Thymus (tissue), 11 donors: Measurements from ENCODE around the gene RNF34. TPM values are rescaled to one million over a fixed set of nuclear protein-coding genes. Genes with fewer than 3 reads are reported as not detected.

Experiments
- DNase-seq, 9 donors: peaks; one replicate each; pipeline ENCODE4 v3.0.0-alpha.2; 2013; ENCODE audit warnings: low spot score in 9 of 9, low read depth in 6 of 9, missing footprints in 1 of 9
- H3K27ac ChIP-seq, 2 donors: one replicate each; pipeline ENCODE4 v1.5.1; 2013; ENCODE audit warnings: control low read depth in 1 of 2, low read depth in 1 of 2, low read length in 1 of 2, mild to moderate bottlenecking in 1 of 2, moderate library complexity in 1 of 2
- H3K27me3 ChIP-seq, 2 donors: one replicate each; pipeline ENCODE4 v1.5.1; 2013; ENCODE audit warnings: low read length in 1 of 2; ENCODE audit not compliant: control insufficient read depth in 2 of 2, insufficient read depth in 1 of 2
- H3K36me3 ChIP-seq, 2 donors: one replicate each; pipeline ENCODE4 v1.5.1; 2013; ENCODE audit warnings: low read length in 1 of 2, mild to moderate bottlenecking in 1 of 2, moderate library complexity in 1 of 2; ENCODE audit not compliant: control insufficient read depth in 2 of 2, insufficient read depth in 2 of 2
- H3K4me1 ChIP-seq, 2 donors: one replicate each; pipeline ENCODE4 v1.5.1; 2013; ENCODE audit warnings: low read length in 2 of 2; ENCODE audit not compliant: control insufficient read depth in 2 of 2, insufficient read depth in 2 of 2
- H3K4me3 ChIP-seq, 2 donors: one replicate each; pipeline ENCODE4 v1.5.1; 2013; ENCODE audit warnings: low read length in 2 of 2, control low read depth in 1 of 2, mild to moderate bottlenecking in 1 of 2
- H3K9me3 ChIP-seq, 2 donors: one replicate each; pipeline ENCODE4 v1.5.1; 2013; ENCODE audit warnings: low read length in 1 of 2, mild to moderate bottlenecking in 1 of 2; ENCODE audit not compliant: control insufficient read depth in 2 of 2, insufficient read depth in 1 of 2
- WGBS: extraction: QIAGEN DNeasy Blood & Tissue Kit; methylation state at CpG from one replicate; pipeline ENCODE4 v1.1.7; 2013; 5-methylcytosine and 5-hydroxymethylcytosine counted together
- polyA plus RNA-seq: library from polyadenylated mRNA; stranded (reverse); fragments of 200-250 nt; gene quantifications from one replicate; pipeline ENCODE4 v1.2.3, GENCODE V29; 2013
- total RNA-seq: library from RNA; stranded (reverse); fragments of 120-200 nt; gene quantifications from one replicate; pipeline ENCODE4 v1.2.4, GENCODE V29; 2013
- donor health status: healthy.

Gene RNF34
- total and polyA plus RNA-seq, 2 donors = 36.9 to 41.2 TPM

- Histone ChIP-seq H3K36me3 (peaks cover 72 to 84% of the 10 kb centered on the region in 2 donors), H3K27ac (no peak overlapping the region), H3K9me3 (peaks cover 3 to 5% of the 10 kb centered on the region in 2 donors), H3K4me3 (no peak overlapping the region), H3K4me1 (no peaks in the 10 kb centered on the region), H3K27me3 (no peaks in the 10 kb centered on the region)
- 98% methylated on average over 17 of the region's 17 CpGs for WGBS
- DNase-seq = no peak
Measured at GRCh38 chr12:121441555-121441954, 41.6 kb downstream of the RNF34 start.

DNA sequence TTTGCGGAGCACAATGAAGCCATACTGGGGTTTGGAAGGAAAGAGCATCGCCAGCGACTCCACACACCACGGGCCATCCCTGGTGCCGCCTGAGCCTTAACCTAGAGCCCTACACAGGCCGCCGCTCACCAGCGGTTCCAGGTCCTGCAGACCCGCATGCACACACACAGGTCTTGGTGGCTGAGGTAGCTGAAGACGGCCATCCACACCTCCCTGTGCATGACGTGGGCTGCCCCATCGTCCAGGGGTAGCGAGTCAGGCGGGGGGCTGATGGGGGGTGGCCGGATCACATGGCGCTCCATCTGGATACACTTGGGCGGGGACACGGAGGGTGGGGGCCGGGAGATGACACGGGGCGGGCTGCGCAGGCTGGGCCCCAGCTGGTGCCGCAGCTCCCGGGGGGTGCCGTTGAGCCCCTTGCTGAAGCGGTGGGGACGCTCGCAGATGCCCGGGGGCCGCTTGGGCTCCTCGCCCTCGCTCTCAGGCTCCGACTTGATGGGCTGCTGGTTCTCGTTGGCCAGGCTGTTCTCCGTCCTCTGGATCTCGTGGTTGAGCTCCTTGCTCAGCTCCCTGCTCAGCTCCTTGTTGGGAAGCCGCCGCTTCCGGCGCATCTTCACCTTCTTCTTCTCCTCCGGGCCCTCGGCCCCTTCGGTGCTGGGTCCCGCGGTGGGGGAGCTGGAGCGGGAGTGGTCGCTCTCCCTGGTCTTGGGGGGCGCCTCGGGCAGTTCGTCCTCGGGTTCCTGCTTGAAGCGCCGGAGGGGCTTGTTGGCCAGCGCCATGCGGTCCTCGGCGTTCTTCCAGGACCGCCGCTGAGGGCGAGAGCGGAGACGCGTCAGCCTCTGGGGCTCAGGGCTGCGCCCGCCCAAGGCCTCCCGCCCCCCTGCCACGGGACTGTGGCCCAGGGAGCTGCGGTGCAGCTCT lies 42.4 kb downstream of the RNF34 start:
- H3K27me3 ChIP-seq = no peaks in the 10 kb centered on the region
- peaks cover 66 to 81% of the 10 kb centered on the region in 2 donors for H3K36me3 ChIP-seq
- H3K4me3 ChIP-seq = no peak overlapping the region
- peaks cover 0 to 1% of the 10 kb centered on the region in 2 donors for H3K9me3 ChIP-seq
- H3K27ac ChIP-seq = no peak overlapping the region
- 98% methylated on average over 68 of the region's 68 CpGs for WGBS
- DNase-seq = no peak
- H3K4me1 ChIP-seq = no peaks in the 10 kb centered on the region

- peak in 4 of 9 donors; percentile 9 to 51 (median 40) for DNase-seq
- no peak overlapping the region for H3K4me3 ChIP-seq
- H3K27ac ChIP-seq = no peak overlapping the region
- peaks cover 62 to 80% of the 10 kb centered on the region in 2 donors for H3K36me3 ChIP-seq
- H3K9me3 ChIP-seq = no peaks in the 10 kb centered on the region
- H3K27me3 ChIP-seq = no peaks in the 10 kb centered on the region
- H3K4me1 ChIP-seq = peaks cover 0 to under 1% of the 10 kb centered on the region in 2 donors
- 82% methylated on average over 20 of the region's 20 CpGs for WGBS
Measured at GRCh38 chr12:121443193-121443870, 43.4 kb downstream of the RNF34 start.

DNA sequence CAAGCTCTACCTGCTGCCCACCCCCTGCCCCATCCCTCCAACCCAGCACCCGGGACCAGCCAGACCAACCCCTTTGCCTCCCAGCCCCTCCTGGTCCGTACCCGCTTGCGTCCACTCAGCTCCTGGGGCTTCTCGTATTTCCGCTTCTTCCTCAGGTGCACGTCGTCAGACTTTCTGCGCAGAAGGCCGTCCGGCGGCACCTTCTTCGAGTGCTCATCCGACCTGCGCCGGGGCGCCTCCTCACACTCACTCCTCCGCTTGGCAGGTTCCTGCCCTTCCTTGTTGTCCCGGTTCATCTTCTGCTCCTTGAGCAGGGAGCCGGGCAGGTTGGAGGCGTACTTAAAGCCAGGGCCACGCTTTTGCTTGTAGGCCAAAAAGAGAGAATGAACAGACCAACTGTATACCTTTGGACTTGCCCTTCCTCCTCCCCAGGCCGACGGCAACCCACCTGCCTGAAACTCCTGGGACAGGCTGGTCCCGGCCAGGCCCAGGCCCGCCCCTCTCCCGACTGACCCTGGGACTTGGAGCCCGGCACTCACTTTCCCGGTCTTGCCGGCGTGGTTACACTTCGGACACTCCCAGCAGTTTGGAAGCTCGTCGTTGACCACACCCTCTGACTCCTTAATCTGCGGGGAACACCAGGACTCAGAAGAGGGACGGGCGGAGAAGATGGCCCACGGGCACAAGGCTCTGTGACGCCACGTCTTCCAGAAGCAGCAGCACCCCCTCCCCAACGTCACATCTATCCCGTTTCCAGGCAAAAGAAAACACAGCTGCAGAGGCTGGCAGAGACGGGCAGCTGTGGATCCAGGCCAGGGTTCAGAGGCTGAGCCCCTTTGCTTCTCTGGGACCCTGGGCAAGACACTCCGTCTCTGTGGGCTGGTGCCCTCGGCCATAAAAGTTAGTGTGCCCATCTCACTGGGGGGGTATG lies 44.3 kb downstream of the RNF34 start:
- Histone ChIP-seq H3K27ac (no peak overlapping the region), H3K36me3 (peaks cover 60 to 78% of the 10 kb centered on the region in 2 donors), H3K27me3 (no peaks in the 10 kb centered on the region), H3K9me3 (no peaks in the 10 kb centered on the region), H3K4me1 (peaks cover 0 to 5% of the 10 kb centered on the region in 2 donors), H3K4me3 (no peak overlapping the region)
- 97% methylated on average over 45 of the region's 45 CpGs for WGBS
- DNase-seq = no peak

- peaks cover 56 to 74% of the 10 kb centered on the region in 2 donors for H3K36me3 ChIP-seq
- H3K27ac ChIP-seq = no peak overlapping the region
- over 99% methylated on average over 4 of the region's 4 CpGs for WGBS
Measured at GRCh38 chr12:121444842-121445202, 44.9 kb downstream of the RNF34 start.

GRCh38 chr12:121446750-121447149 lies 46.8 kb downstream of the RNF34 start:
- no peak for DNase-seq
- over 99% methylated on average over 3 of the region's 3 CpGs for WGBS
- peaks cover 0 to 5% of the 10 kb centered on the region in 2 donors for H3K4me1 ChIP-seq
- H3K4me3 ChIP-seq = no peak overlapping the region
- H3K36me3 ChIP-seq = peaks cover 40 to 63% of the 10 kb centered on the region in 2 donors
- H3K9me3 ChIP-seq = no peaks in the 10 kb centered on the region
- H3K27ac ChIP-seq = no peak overlapping the region
- H3K27me3 ChIP-seq = no peaks in the 10 kb centered on the region

More at GRCh38 chr12:121444842-121445202, 44.9 kb downstream of the RNF34 start:
- DNase-seq = no peak
- Histone ChIP-seq H3K27me3 (no peaks in the 10 kb centered on the region), H3K9me3 (no peaks in the 10 kb centered on the region), H3K4me1 (peaks cover 0 to 5% of the 10 kb centered on the region in 2 donors), H3K4me3 (no peak overlapping the region)

GRCh38 chr12:121448771-121449315 lies 48.9 kb downstream of the RNF34 start:
- Histone ChIP-seq H3K4me3 (no peak overlapping the region), H3K36me3 (peaks cover 40 to 54% of the 10 kb centered on the region in 2 donors), H3K27me3 (no peaks in the 10 kb centered on the region), H3K4me1 (peaks cover 0 to 10% of the 10 kb centered on the region in 2 donors), H3K27ac (no peak overlapping the region), H3K9me3 (no peaks in the 10 kb centered on the region)
- no peak for DNase-seq
- 95% methylated on average over 16 of the region's 16 CpGs for WGBS

DNA sequence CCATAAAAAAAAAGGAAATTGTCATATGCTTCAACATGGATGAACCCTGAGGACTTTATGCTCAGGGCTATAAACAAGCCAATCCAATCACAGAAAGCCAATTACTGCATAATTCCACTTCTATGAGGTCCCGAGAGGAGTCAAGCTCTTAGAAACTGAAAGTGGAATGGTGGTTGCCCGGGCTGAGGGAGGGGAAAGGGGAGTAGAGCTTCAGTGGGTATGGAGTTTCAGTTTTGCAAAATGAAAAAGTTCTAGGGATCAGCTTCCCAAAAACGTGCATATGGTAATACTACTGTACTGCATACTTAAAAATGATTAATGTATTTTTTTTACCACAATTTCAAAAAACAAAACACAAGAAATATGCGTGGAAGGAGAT lies 52.0 kb downstream of the RNF34 start:
- peaks cover 33 to 35% of the 10 kb centered on the region in 2 donors for H3K36me3 ChIP-seq
- H3K9me3 ChIP-seq = no peaks in the 10 kb centered on the region
- peak overlapping the region; percentile 6 to 66 for H3K27ac ChIP-seq
- 49% methylated on average over 4 of the region's 4 CpGs for WGBS
- no peak overlapping the region for H3K4me3 ChIP-seq
- H3K4me1 ChIP-seq = peaks cover 0 to 18% of the 10 kb centered on the region in 2 donors
- H3K27me3 ChIP-seq = no peaks in the 10 kb centered on the region
- peak in 1 of 9 donors; percentile 28 for DNase-seq
